Endothelial cell (in vitro differentiated cells): ENCODE measurements around the gene NRM. TPM values are rescaled to one million over a fixed set of nuclear protein-coding genes. Genes with fewer than 3 reads are reported as not detected.

Source experiments
- DNase-seq: peaks from one replicate; pipeline ENCODE4 v3.0.0; 2021; ENCODE audit warnings: low spot score
- H3K27ac Mint-ChIP-seq: one replicate; pipeline ENCODE4 v1.8.0; 2021; ENCODE audit warnings: mixed read lengths, inconsistent platforms; ENCODE audit not compliant: unreplicated experiment
- H3K27me3 Mint-ChIP-seq: one replicate; pipeline ENCODE4 v1.8.0; 2021; ENCODE audit warnings: mild to moderate bottlenecking, moderate library complexity, mixed read lengths, inconsistent platforms; ENCODE audit not compliant: unreplicated experiment
- H3K36me3 Mint-ChIP-seq: one replicate; pipeline ENCODE4 v1.8.0; 2021; ENCODE audit warnings: mild to moderate bottlenecking, low read depth, mixed read lengths, inconsistent platforms; ENCODE audit not compliant: unreplicated experiment
- H3K4me1 Mint-ChIP-seq: one replicate; pipeline ENCODE4 v1.8.0; 2021; ENCODE audit warnings: mild to moderate bottlenecking, mixed read lengths, inconsistent platforms; ENCODE audit not compliant: unreplicated experiment
- H3K4me3 Mint-ChIP-seq: one replicate; pipeline ENCODE4 v1.8.0; 2021; ENCODE audit warnings: mild to moderate bottlenecking, mixed read lengths, inconsistent platforms; ENCODE audit not compliant: unreplicated experiment
- H3K9me3 Mint-ChIP-seq: one replicate; pipeline ENCODE4 v1.8.0; 2021; ENCODE audit warnings: mixed read lengths, inconsistent platforms; ENCODE audit not compliant: unreplicated experiment
- total RNA-seq: library from RNA; stranded (reverse); fragmentation: NEBNext Ultra II Directional; extraction: Animal tissue kit (Norgen Biotek cat#: 25700); gene quantifications from one replicate; pipeline ENCODE4 v1.2.1, GENCODE V29; 2021; ENCODE audit not compliant: unreplicated experiment
- TF ChIP-seq, protein P1 (sequence below): fragments of 200-600 bp; sonication (generic); IDR thresholded peaks from one replicate; pipeline ENCODE4 v1.5.0; 2021; ENCODE audit warnings: antibody characterized with exemption; ENCODE audit not compliant: unreplicated experiment

NRM gene
- total RNA-seq, 1 donor from 2014 or later: 26.0 TPM

DNA sequence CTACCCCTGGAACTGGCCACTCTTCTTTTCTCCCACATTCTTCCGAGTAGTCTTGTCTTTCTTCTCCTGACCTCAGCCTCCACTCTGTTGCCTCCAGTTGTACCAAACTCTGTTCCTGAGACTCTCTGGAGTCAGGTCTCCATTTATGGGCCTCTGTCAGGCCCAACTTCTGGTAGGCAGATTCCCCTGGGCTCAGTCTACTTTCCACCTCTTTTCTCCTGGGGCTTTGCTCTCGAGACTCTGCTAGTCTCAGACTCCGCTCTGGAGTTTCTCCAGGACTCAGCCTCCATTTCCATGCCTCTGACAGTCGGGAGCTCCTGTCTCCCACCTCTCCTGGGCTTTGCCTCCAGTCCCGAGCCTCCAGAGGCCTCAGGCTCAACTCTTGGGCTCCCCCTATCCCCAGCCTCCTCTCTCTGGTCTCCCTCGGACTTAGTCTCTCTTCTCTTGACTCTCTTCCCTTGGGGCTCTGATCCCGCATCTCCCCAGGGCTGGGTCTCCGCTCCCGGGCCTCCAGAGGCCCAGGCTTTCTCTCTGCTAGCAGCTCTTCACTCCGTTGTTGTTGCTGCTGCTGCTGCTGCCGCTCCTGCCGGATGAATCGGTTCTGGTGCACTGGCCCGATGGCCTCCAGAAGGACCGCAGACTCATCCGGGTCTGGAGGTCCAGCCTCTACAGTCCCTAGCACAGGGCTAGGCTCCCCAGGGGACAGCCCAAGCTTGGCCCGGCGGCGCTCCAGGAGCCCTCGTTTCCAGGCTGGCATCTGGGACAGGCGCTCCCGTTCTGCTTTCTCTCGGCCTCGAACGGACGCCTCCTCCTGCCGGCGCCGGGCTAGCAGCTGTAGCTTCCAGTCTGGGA, 5.4 kb downstream of the NRM start:
- H3K27me3 Mint-ChIP-seq: peaks cover 28% of the 10 kb centered on the region
- no peaks in the 10 kb centered on the region for H3K9me3 Mint-ChIP-seq
- H3K27ac Mint-ChIP-seq: peak overlapping the region; percentile 94
- TF ChIP-seq, protein P1, sequence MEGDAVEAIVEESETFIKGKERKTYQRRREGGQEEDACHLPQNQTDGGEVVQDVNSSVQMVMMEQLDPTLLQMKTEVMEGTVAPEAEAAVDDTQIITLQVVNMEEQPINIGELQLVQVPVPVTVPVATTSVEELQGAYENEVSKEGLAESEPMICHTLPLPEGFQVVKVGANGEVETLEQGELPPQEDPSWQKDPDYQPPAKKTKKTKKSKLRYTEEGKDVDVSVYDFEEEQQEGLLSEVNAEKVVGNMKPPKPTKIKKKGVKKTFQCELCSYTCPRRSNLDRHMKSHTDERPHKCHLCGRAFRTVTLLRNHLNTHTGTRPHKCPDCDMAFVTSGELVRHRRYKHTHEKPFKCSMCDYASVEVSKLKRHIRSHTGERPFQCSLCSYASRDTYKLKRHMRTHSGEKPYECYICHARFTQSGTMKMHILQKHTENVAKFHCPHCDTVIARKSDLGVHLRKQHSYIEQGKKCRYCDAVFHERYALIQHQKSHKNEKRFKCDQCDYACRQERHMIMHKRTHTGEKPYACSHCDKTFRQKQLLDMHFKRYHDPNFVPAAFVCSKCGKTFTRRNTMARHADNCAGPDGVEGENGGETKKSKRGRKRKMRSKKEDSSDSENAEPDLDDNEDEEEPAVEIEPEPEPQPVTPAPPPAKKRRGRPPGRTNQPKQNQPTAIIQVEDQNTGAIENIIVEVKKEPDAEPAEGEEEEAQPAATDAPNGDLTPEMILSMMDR: no peak
- peak; percentile 29 for DNase-seq
- peaks cover 44% of the 10 kb centered on the region for H3K36me3 Mint-ChIP-seq
- peaks cover 58% of the 10 kb centered on the region for H3K4me1 Mint-ChIP-seq
- H3K4me3 Mint-ChIP-seq: peak overlapping the region; percentile 99

DNA sequence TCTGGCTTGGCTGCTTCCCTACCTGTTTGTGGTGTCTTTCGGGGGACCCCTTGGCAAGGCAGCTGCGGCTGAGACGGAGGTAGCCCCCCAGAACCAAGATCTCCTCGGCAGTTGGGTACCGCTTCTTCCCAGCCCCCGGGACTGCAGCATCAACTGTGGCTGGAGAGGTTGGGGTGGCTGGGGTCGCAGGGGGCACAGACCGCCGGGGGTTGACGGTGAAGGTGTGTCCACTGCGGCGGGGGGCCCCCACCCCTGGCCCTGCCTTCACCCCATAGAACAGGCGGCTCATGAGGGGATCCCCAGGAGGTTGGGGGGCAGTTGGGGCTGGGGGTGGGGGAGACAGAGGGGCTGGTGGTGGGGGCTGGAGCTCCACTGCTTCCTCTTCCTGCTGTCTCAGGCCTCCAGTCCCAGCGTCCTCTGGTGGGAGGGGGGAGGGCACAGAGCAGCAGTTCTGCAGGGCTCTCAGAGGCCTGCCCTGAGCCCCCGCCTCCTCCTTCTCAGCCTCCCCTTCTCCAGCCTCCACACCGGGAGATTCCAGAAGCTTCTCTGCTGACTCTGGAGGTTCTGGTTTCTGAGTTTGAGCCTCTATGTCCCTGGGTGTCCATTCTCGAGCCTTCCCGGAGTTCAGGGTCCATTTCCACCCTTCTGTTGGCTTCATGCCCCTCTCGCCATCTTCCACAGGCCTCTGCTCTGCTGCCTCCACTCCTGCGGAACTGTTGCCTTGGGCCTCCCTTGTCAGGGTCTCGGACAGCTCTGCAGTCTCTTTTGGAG, 6.2 kb downstream of the NRM start:
- Mint-ChIP-seq H3K4me3 (peak overlapping the region; percentile 100), H3K9me3 (no peaks in the 10 kb centered on the region), H3K36me3 (peaks cover 44% of the 10 kb centered on the region), H3K4me1 (peaks cover 58% of the 10 kb centered on the region), H3K27me3 (peaks cover 28% of the 10 kb centered on the region), H3K27ac (peak overlapping the region; percentile 99)
- peak; percentile 48 for DNase-seq
- TF ChIP-seq, protein P1: no peak

DNA sequence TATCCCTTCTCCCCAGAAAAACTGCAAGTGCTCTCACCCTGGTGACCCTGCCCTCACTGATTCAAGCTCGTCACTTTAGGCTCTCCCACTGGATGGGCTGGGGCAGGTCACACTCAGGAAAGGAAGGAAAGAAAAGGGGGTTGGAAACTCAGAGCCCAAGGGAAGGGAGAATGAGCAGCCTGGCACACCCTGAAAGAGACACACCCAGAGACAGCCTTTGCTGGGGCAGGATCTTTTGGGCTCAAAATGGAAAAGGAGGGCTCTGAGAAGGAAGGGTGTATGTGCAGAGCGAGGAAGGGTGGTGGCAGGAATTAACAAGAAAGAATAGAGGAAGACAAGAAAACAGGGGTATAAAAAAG, 6.8 kb downstream of the NRM start:
- no peak for DNase-seq
- Mint-ChIP-seq H3K4me3 (peak overlapping the region; percentile 100), H3K9me3 (no peaks in the 10 kb centered on the region), H3K4me1 (peaks cover 60% of the 10 kb centered on the region), H3K27me3 (peaks cover 28% of the 10 kb centered on the region), H3K27ac (peak overlapping the region; percentile 99), H3K36me3 (peaks cover 44% of the 10 kb centered on the region)
- TF ChIP-seq, protein P1: no peak

DNA sequence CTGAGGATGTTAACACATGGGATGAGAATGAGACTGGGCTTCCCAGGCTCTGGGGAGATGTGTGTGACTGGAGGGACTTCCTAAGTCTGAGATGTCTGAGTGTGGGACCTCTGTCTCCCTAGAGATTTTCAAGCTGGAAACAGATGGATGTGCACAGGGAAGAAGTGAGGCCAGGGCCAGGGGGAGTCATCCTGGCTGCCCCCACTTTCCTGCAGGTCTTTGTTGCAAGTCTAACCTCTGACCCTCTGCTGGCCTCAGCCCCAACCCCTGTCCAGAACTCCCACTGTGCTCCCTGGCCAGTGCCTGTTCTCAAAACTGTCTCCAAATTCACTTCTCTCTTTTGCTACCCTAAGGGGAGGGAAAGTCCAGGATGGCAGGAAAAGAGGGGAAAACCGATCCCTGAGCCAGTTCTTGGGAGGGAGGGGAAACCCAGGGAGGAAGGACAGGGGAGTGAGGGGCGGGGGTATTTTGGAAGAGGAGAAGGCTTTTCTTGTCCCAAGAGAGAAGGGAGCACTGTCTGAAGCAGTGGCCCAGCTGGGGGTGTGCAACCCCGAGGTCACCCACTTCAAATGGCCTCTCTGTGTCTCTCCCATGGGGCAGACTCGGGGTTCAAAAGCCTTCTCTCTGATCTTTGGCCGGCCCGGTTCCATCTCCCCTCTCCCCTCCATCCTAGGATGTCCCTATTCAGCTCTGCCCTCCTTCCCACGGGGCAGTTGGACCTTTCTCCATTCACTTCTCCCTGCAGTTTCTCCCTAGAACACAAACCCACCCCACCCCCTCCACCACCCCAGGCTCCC, 7.4 kb downstream of the NRM start:
- peaks cover 43% of the 10 kb centered on the region for H3K36me3 Mint-ChIP-seq
- H3K4me1 Mint-ChIP-seq: peaks cover 61% of the 10 kb centered on the region
- H3K9me3 Mint-ChIP-seq: no peaks in the 10 kb centered on the region
- peak overlapping the region; percentile 100 for H3K4me3 Mint-ChIP-seq
- H3K27me3 Mint-ChIP-seq: peaks cover 29% of the 10 kb centered on the region
- TF ChIP-seq, protein P1: no peak
- DNase-seq: no peak
- H3K27ac Mint-ChIP-seq: peak overlapping the region; percentile 99
